Skin of body (tissue), 2 donors: ENCODE results near the gene EZH2. TPM values are rescaled to one million over a fixed set of nuclear protein-coding genes. Genes with fewer than 3 reads are reported as not detected.

Experiments used
- DNase-seq: peaks from one replicate; lab custom pipeline; 2025; lab: John Stamatoyannopoulos, UW
- total RNA-seq: library from RNA; depleted of rRNA; stranded (reverse); fragments of >200 nt; gene quantifications from one replicate; pipeline ENCODE4 v1.2.3, GENCODE V29; 2014

EZH2 gene
- total RNA-seq, 1 donor from 2014 or later, result 19.2 TPM

DNA sequence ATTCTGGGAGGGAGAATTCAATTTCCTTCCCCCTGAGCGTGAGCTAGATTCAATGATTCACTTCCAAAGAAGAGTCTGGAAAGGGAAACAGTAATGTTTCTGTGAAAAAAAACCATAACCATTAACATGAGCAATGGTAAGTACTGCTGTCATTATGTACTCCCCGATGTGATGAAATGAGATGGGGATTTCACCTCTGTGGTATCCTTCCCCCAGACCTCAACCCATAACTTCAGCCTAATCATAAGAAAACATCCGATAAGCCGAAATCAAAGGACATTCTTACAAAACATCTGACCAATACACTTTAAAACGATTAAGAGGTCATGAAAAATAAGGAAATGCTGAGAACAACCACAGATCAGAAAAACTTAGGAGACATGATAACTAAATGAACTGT lies 27.2 kb downstream of the EZH2 start:
- no peak for DNase-seq

DNA sequence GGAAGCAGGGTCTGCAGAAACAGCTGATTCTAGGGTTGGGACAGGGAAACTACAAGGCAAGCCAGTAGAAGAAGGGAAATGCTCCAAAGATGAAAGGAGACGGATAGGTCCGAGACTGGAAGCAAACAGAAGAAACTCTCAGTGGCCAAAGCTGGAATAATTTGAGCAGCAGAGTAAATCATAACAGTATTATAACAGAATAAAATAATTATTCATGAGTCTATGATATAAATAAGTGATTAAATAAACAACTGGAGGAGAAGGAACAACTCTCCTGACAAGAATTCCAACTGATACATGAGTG lies 27.6 kb downstream of the EZH2 start:
- DNase-seq, result no peak

DNA sequence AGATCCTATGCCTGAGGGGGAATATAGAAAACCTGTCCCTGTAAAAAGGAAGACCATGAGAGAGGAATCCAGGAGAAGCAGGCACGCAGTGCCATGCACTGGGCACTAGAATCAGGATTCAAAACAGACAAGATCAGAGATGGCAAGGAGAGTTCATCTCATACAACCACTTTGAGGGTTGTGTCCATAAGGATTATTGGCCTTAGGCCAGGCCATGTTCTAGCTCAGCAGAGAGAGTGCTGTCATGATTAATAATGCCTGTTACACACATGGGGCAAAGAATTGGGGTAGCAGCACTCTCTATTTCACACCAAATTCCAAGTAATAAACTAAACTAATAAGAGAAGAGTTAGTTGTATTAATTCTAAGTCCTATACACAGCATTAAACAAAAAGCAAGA lies 29.1 kb downstream of the EZH2 start:
- DNase-seq, result no peak

DNA sequence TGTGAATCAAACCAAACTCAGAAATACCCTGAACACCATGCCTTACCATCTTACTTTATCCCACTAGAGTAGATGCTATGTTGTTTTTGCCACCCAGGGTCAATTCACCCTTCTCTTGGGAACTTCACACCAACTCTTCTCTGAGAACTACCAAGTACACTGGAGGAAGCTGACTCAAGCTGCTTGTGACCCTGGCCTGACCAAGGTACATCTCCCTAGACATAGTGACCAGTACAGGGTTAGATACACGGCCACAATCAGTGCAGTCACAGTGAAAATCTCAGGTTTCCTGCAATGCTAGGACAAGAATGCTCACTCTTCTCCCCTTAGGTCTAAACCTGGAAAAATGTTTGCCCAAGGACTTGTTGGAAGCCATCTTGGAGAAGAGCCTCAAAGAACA lies 31.8 kb downstream of the EZH2 start:
- DNase-seq, result no peak

DNA sequence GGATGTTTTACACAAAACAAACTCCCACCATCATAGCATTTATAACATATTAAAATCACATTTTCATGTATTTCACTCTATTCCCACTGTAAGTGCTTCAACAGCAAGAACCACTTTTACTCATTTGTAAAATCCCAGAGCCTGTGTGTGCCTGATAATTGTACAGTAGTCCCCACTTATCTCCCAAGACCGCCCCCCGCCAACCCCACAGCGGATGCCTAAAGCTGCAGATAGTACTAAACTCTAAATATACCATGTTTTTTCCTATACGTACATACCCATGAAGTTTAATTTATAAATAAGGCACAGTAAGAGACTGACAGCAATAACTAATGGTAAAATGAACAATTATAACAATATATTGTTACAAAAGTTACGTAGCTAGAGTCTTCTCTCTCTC lies 33.5 kb downstream of the EZH2 start:
- DNase-seq, result no peak

DNA sequence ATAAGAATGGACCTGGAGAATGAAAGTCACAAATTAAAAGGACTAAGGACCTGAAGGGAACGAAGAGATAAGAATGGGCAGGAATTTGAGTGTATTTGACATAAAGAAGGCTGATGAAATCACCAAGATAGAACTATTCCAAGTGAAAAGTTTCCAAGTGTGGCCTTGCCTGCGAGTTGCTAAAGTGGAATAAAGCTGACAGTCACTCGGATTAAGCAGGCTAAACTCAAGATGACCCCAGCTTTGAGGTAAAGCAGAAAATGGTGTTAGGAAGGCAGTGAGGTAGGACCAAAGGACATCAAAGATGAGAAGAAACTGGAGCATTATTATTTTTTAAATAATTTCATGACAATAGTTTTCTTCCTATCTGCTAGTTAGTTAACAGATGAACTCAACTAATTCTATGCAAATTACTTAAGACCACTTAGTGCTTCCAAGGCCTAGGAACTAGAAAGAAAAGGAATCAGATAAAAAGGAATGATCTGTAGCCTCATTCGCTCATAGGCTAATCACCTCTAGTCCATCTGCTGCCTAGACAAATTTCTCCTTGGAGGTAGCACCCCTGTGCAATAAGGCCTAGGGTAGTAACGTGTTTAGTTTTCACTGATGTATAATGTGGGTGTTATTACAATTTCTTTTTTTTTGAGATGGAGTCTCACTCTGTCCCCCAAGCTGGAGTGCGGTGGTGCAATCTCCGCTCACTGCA lies 34.5 kb downstream of the EZH2 start:
- no peak for DNase-seq

DNA sequence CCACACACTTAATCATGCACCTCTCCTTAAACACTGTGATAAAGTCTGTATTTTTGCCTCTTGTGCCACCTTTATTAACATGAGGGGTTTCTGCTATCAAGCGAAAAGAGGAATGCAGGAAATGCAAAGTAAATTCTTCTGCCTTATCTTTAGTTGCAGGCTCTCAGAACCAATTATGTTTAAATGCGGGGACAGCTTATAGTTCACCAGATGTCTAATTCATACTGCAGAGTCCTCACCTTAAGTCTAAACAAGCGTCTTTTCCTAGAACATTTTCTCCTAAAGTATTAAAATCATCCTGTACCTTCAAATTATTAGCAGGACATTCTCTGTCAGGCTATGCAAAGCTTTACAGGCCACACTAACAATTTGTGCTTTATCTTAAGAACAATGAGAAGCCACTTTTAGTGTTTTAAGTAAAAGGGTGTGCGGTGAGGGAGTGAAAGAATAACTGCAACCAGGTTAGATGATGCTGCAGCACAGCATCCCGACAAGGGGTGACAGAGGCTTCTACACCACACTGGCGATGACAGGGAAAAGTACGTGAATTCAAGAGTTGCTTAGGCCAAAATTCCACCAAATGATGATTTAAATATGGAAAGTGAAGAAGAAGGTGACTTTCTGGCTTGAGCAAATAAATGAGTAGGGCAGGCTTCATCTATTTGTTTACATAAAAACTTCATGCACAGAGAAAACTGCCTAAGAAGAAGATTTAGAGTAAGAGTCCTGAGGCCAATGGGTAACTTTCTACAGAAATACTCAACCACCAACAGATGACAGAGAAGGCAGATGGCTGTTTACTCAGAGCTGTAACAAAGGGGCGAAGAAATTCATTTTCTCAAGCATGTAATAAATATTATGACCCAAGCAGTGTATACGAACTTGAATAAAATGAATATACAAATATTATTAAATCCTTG lies 36.0 kb downstream of the EZH2 start:
- no peak for DNase-seq

DNA sequence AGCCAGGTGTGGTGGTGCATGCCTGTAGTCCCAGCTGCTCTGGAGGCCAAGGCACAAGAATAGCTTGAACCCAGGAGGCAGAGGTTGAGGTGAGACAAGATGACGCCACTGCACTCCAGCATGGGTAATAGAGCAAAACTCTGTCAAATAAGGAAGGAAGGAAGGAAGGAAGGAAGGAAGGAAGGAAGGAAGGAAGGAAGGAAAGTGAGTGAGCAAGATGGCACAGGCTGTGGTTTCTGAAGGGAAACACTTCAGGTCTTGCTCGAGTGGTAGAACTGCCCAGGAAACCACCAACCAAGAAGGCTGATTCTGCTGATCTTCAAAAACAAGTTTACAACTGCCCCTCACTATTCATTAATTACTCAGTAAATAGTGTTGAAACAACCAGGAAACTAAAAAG lies 45.2 kb downstream of the EZH2 start:
- DNase-seq, result no peak

DNA sequence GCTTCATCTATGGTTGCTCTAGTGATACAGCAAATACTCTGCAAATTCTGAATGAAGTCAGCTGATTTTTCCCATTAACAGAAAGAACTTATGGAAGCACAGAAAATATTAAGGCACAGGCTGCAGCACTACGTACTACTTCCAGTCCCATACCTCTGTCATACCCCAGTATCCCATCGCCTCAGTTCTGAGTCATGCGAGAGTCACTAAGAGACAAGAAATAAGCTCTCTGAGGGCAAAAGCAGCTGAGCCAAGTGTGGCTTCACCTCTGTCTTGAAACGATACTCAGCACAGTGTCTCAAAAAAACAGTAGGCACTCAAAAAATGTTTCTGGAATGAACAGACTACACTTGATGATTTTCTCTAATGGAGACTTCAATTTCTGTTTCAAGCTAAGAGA lies 48.2 kb downstream of the EZH2 start:
- DNase-seq, result no peak

DNA sequence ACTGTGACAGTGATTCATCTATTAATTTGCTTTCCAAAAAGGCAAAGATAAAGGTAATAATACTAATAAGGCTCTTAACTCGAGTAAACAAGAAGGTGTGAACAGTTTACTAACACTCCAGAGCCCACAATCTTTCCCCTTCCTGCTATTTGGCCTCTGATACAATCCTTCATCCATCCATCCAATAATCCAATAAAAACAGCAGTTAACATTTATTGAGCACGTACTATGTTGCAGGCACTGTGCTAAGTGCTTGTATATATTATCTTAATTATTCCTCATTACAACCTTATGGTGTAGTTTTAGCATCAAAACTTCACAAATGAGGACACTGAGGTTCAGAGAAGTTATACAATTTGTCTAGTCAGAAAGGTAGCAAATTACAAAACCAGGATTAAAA lies 49.5 kb downstream of the EZH2 start:
- no peak for DNase-seq

DNA sequence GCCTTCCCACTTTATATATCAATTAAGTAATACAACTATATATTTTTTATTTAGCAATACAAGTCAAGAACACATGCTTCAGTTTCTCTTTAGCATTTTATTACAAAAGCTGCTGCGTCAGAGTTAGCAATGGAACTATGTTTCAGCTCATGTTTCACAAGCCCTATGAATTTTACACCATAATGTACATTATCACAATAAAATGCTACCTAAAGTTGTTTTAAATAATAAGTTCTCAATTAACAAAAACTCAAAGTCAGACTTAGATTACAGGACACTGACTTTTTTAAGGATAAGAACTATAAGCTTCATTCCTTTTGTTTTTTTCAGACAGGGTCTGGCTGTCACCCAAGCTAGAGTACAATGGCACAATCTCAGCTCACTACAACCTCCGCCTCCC lies 52.3 kb downstream of the EZH2 start:
- no peak for DNase-seq

DNA sequence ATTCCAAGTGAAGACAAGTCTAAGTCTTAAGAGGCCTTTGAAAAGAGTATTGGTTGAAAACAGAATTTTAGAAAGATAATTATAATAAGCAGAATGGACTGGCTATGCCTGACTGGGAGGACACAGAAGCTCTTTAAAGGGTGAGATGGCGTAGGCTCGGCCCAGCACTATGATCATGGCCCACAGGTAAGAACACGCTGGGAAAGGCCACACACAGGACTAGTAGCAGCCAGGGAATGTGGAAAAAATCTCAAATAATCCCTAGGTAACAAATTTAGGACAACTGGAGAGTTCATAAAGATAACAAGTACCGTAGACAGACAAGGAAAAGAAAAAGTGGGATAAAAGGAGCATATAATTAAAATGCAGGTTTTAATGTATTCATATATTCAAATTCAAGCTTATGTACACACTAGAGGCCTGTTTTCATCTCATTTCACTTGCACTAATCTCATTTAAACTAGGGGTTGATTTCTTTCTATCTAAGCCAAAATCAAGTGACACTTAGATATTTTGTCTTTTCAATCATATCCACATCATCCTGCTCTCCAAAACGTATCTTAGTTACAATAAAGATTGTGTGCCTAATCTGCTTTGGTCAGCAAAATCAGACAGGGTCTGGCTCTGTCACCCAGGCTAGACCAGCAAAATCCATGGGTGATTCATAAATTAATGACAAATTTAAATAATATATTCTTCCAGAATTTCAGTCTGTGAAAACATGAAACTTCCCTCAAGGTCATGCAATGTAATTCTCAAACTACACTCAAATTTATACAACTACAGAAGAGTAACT lies 53.0 kb downstream of the EZH2 start:
- no peak for DNase-seq

DNA sequence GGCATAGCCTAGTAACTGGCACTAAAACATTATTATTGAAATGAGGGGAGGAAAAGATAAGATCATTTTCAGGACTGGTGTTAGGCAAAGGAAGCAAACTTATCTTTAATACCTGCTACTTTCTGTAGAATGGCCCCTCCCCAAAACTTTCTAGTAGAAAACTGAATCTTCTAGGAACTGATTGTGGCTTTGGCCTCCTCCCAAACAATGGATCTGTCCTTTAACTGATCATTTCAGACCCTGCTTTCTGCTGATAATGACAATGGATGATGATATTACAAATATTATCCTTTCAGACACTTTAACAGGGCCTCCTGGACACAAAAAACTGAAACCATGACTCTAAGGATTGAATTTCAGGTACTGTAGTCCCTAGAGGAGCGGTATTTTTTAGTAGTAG lies 55.1 kb downstream of the EZH2 start:
- DNase-seq, result no peak

DNA sequence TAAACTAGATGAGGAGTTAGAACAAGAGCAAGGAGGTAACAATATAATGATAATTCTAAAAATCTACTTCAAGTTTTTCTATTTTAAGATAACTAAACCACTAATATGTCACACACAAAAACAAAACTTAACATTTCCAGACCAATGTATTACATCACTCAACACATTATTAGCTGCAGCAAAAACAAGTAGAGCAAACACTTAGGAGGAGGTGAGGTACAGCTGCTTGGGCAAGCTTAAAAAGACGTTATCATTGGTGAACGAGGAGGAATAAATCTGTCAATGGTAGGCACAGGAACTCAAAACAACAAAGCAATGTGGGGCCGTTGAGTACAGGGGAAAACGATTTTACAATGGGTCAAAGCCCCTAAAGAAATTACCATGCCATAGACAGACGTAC lies 58.8 kb downstream of the EZH2 start:
- no peak for DNase-seq

DNA sequence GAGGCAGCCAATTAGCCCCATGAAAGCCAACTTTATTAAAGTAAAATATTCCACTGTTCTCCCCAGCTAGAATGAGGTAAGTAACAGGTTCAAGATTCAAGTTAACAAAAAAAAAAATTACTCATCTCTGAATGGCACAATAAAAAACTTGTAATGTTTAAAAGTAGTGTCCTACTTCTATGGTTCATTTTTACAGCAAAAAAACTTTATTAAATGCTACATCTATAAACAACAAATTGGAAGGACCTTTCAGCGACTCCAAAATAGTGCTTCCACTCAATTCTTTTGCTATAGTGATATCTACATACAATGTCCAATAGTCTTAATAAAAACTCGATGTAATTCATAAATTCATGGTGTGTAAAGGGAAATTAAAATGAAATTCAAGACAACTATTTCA lies 59.2 kb downstream of the EZH2 start:
- DNase-seq, result no peak

DNA sequence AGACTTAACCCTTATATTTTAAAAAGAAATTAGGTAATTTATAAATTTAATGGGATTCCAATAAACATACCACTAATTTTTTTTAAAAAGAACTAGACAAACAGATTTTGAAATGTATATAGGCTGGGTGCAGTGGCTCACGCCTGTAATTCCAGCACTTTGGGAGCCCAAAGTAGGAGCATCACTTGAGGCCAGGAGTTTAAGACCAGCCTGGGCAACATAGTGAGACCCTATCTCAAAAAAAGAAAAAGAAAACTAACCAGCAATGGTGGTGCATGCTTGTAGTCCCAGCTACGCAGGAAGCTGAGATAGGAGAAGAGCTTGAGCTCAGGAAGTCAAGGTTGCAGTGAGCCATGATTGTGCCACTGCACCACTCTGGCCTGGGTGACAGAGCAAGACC lies 62.7 kb downstream of the EZH2 start:
- DNase-seq, result no peak

DNA sequence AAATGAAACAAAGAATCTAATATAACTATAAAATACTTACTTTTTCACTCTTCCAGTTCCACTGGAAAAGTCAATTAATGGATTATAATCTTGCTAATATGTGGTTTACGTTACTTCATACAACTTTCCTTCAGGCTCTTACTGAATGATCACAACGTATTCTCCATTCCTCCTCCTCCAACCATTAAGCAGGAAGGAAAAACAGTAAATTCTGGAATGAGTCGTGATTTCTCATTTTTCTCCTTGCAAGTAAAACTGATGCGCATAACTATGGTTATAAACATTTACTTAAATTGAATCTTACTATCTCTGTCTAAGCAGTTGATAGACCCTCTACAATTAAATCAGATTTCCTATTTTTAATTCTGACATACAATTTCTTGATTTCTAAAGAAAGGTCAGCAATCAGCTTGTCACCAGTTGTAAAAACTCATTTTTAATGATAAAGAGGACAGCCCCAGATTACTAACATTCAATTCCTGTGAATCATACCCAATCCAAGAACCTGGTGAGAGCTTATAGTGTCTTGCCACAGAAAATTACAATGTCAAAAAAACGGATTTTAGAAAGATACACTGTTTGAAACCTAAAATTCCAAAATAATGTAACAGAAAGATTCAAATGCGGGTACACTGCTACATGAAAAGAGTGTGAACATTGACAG lies 64.3 kb downstream of the EZH2 start:
- DNase-seq, result no peak

DNA sequence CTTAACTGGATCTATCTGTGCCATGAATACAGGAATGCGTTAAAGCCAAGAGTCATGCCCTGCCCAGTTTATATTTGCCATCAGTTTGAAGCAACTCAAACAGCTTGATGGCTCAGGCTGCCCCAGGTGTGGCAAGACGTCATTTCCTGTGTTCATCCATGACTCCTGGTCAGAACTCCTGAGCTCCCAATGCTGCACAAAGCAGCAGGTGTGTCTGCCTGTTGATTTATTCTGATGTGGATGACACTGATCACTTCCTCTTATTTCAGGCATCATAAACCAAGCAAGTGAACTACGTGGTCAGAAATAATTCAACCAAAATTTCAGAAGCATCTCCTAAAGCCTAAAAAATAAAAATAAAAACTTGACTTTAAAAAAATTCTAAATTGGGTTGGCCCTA lies 68.5 kb downstream of the EZH2 start:
- DNase-seq, result no peak

DNA sequence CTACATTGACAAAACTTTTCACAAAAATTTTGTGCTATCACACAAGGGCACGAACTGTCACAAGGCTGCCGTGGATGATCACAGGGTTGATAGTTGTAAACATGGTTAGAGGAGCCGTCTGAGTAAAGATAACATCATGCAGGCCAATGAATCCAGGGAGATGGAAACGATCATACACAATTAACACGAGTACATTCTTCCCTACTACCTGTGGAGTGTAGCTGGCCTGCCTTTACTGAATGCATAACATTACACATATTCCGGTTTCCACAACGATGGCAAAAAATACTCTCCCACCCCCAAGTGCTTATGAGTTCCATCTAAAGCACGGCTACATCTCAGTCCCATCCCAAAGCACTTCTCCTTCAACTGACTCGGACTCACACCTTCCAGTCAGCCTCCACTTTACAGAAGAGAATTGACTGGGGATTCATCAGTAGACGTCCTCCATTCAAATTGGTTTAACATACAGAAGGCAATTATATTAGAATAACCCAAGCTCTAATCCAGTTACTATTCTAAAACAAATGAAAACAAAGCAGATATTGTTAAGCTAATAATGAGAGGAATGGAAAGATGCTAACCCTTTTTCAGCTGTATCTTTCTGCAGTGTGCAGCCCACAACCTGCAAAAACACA lies 69.0 kb downstream of the EZH2 start:
- DNase-seq, result no peak

DNA sequence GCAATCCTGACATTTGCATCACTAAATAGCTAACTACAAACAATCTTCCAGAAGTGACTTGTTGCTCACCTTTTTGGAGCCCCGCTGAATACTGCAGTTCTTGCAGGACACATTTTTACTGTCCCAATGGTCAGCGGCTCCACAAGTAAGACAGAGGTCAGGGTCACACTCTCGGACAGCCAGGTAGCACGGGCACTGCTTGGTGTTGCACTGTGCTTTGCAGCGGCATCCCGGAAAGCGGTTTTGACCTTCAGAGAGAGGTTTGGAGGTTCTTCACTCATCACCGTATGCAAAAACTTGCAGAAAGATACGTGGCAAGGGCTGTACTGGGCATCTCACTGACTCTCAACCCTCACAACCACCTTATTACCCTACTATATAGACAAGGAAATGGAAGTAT lies 70.2 kb downstream of the EZH2 start:
- no peak for DNase-seq

DNA sequence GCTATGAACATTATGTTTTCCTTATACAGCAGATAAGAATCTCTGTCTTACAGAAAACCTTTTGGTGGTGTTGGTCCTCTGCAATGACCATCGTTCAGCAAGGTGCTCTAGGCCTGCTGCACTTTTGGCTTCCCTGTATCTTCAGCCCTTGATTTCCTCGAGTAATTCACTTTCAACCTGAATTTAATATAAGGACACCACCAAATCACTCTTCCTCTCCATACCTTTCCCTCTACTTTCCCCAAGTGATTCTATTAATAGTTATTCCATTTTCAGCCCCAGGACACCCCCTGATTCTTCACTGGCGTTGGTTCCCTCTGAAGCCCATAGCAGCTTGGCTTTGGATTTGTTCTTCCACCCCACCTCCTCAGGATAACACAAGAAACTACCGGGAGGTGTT lies 72.2 kb downstream of the EZH2 start:
- no peak for DNase-seq
